ENCODE data around the gene CELA2B. TPM values are rescaled to one million over a fixed set of nuclear protein-coding genes. Genes with fewer than 3 reads are reported as not detected.

The CELA2B gene
- total and polyA plus RNA-seq, 2 of the 8 experiments (the other 6 are each of a cell fraction or from before 2014, with no cell fraction given): not detected

- H4K20me1 ChIP-seq (replicated peaks in 1 of 2; ENCODE audit: control insufficient read depth in 1 of 2, insufficient read depth in 2 of 2, low read length in 2 of 2): no peaks in the 10 kb centered on the region
- no peak overlapping the region for H2BK120ac ChIP-seq (replicated peaks; ENCODE audit: low read depth, low read length)
- H2BK15ac ChIP-seq (ENCODE audit: low read length): no peak overlapping the region
- H3K9ac ChIP-seq (replicated peaks in 1 of 4; ENCODE audit: extremely low read depth in 1 of 4, low read depth in 3 of 4, low read length in 3 of 4): no peak overlapping the region; a peak in 1 of 7 replicates
- H3K4me1 ChIP-seq (replicated peaks in 1 of 4; ENCODE audit: control insufficient read depth in 3 of 4, insufficient read depth in 4 of 4, low read length in 3 of 4): peaks cover 0 to 4% (median 0%) of the 10 kb centered on the region in 4 experiments; a peak in 1 of 7 replicates
- 85% methylated on average over 15 of the region's 19 CpGs; no CpG with 5 or more reads in 1 of the 2 experiments for WGBS, 2 experiments (ENCODE audit: extremely low coverage in 1 of 2, insufficient coverage in 1 of 2, insufficient read length in 1 of 2, insufficient replicate concordance in 2 of 2, low coverage in 1 of 2, low lambda C conversion rate in 2 of 2, missing lambda C conversion rate in 1 of 2)
- H3K36me3 ChIP-seq (ENCODE audit: control insufficient read depth in 2 of 4, insufficient read depth in 4 of 4, low read length in 3 of 4): peaks cover 0 to 8% (median 2%) of the 10 kb centered on the region in 4 experiments; a peak in 3 of 8 replicates
- H3K27me3 ChIP-seq (replicated peaks in 1 of 4; ENCODE audit: control insufficient read depth in 3 of 4, extremely low read depth in 1 of 4, insufficient read depth in 3 of 4, low read length in 3 of 4): no peaks in the 10 kb centered on the region
- no peak overlapping the region for H2BK5ac ChIP-seq (ENCODE audit: low read depth, low read length)
- no peak overlapping the region for H2BK20ac ChIP-seq (ENCODE audit: low read length)
- ChIA-PET CTCF (ENCODE audit: partially characterized antibody) (interaction anchor here (0.6 to 2.3 kb wide), 18 partner anchors 8 to 852 kb away, joined by 3 to 9 read pairs (median 3); partner anchors contain the start of gene DNAJC16), POLR2A (ENCODE audit: partially characterized antibody) (interaction anchor here (0.6 to 0.7 kb wide), 2 partner anchors 8 to 237 kb away, joined by 3 read pairs; no protein-coding TSS in a partner anchor)
- H3K4me2 ChIP-seq (ENCODE audit: insufficient read depth in 1 of 2, low read depth in 2 of 2, low read length in 2 of 2): no peak overlapping the region
- H3K4me3 ChIP-seq (ENCODE audit: extremely low read depth in 1 of 4, insufficient read depth in 2 of 4, low read depth in 3 of 4, low read length in 4 of 4): no peak overlapping the region
- H3K4ac ChIP-seq (replicated peaks; ENCODE audit: insufficient read length, low read depth, low read length): no peak overlapping the region
- DNase-seq (ENCODE audit: low read depth in 1 of 2, low spot score in 2 of 2): no peak
- H3K14ac ChIP-seq (ENCODE audit: insufficient read length): no peak overlapping the region
- H3K18ac ChIP-seq (ENCODE audit: extremely low read depth, low read length): 0 out of 2 replicates have a peak overlapping the region, but pooled peaks have one; percentile 7
- no peak overlapping the region for H2BK12ac ChIP-seq (ENCODE audit: low read depth, low read length)
- no peak overlapping the region for H3K23ac ChIP-seq (ENCODE audit: insufficient read length)
- H3K27ac ChIP-seq (ENCODE audit: low read depth, low read length): no peak overlapping the region
- H4K8ac ChIP-seq (ENCODE audit: extremely low read depth, insufficient read depth, low read length): no peak overlapping the region
- H2AK5ac ChIP-seq (ENCODE audit: low read depth, low read length): no peak overlapping the region
- no peak overlapping the region for H2AFZ ChIP-seq (ENCODE audit: low read length)
- no peak for FAIRE-seq
- no peak overlapping the region for H3K56ac ChIP-seq (replicated peaks; ENCODE audit: insufficient read length, low read depth, low read length)
- H3K9me3 ChIP-seq (ENCODE audit: insufficient read depth in 2 of 2, low read depth in 1 of 2, low read length in 1 of 2): no peaks in the 10 kb centered on the region
- H4K91ac ChIP-seq (replicated peaks; ENCODE audit: insufficient read length, low read length): no peak overlapping the region
- H3K79me1 ChIP-seq (ENCODE audit: low read depth, low read length): no peaks in the 10 kb centered on the region
- H4K5ac ChIP-seq (ENCODE audit: insufficient read length, low read depth, low read length): no peak overlapping the region
- no peaks in the 10 kb centered on the region for H3K79me2 ChIP-seq (ENCODE audit: control insufficient read depth in 1 of 2, insufficient read depth in 2 of 2, low read length in 2 of 2)
- H3K23me2 ChIP-seq (ENCODE audit: low read depth, low read length): no peaks in the 10 kb centered on the region
- no peak for TF ChIP-seq CHD1 (IDR thresholded peaks at IDR 0.05; ENCODE audit: low read depth, low read length)
- TF ChIP-seq POLR2A (IDR thresholded peaks at IDR 0.05; ENCODE audit: control extremely low read depth in 1 of 2, low read depth in 2 of 2, low read length in 2 of 2): no peak
- TF ChIP-seq NRF1 (IDR thresholded peaks at IDR 0.05; ENCODE audit: low read depth, low read length): no peak
- TF ChIP-seq HDAC2 (IDR thresholded peaks at IDR 0.05; ENCODE audit: borderline replicate concordance in 1 of 2, low read depth in 2 of 2, low read length in 2 of 2): no peak
- no peak for TF ChIP-seq BACH1 (IDR thresholded peaks at IDR 0.05; ENCODE audit: low read length)
- no peak for TF ChIP-seq PHF8 (conservative IDR thresholded peaks at IDR 0.05; ENCODE audit: low read depth, low read length)
- TF ChIP-seq FOSL1 (IDR thresholded peaks at IDR 0.05; ENCODE audit: insufficient read depth, low read depth, low read length): no peak
- no peak for TF ChIP-seq CREB1 (IDR thresholded peaks at IDR 0.05)
- TF ChIP-seq EP300 (IDR thresholded peaks at IDR 0.05; ENCODE audit: borderline replicate concordance in 1 of 2, low read depth in 2 of 2, low read length in 2 of 2): no peak
- no peak for TF ChIP-seq POLR2AphosphoS5 (IDR thresholded peaks at IDR 0.05; ENCODE audit: low read depth, low read length)
- no peak for TF ChIP-seq CBX5 (IDR thresholded peaks at IDR 0.05; ENCODE audit: low read depth, low read length)
- no peak for TF ChIP-seq SIX5 (IDR thresholded peaks at IDR 0.05; ENCODE audit: low read depth, low read length)
Measured at GRCh38 chr1:15500184-15501178, 24.6 kb downstream of the CELA2B start.

All from H1 (cell line).